ENCODE data around the gene SIT1. TPM values are rescaled to one million over a fixed set of nuclear protein-coding genes. Genes with fewer than 3 reads are reported as not detected.

SIT1 gene
- total and polyA plus RNA-seq, 2 donors (not counting 3 experiments of a cell fraction or from before 2014, with no cell fraction given), result not detected

DNA sequence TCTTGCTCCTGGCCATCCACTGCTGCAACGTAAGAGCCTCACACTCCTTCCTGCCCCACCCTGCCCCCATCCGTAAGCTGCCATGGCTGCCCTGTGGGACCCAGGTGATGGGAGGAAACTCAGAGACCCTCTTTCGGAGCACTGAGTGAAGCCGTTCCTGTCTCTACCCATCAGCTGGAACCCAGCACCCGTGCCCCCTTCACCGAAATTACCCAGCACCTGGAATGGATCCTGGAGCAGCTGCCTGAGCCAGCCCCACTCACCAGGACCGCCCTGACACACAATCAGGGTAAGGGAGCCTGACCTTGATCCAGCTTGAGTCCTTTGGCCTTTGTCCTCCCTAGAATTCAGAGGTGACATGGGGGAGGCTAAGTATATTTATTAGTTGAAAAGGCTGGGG is 42.5 kb downstream of the SIT1 start:
- Histone ChIP-seq H3K4me3 (replicated peaks in 1 of 3; ENCODE audit: insufficient read depth in 1 of 3, low read depth in 1 of 3, low read length in 3 of 3) (no peak overlapping the region), H3K27me3 (ENCODE audit: control insufficient read depth in 2 of 2, insufficient read depth in 2 of 2, low read length in 2 of 2) (peaks cover 2 to 4% of the 10 kb centered on the region in 2 experiments), H3K9me3 (replicated peaks; ENCODE audit: control insufficient read depth, insufficient read depth, low read length) (no peaks in the 10 kb centered on the region), H4K20me1 (replicated peaks; ENCODE audit: control insufficient read depth, extremely low read depth, insufficient read depth, low read length) (no peaks in the 10 kb centered on the region), H3K9ac (replicated peaks; ENCODE audit: extremely low read depth, insufficient read depth, low read length) (no peak overlapping the region), H2AFZ (ENCODE audit: low read depth, low read length) (no peak overlapping the region), H3K4me1 (ENCODE audit: control insufficient read depth, extremely low read depth, insufficient read depth, low read length) (peaks cover 16% of the 10 kb centered on the region), H3K79me2 (ENCODE audit: control insufficient read depth, insufficient read depth, low read length) (no peaks in the 10 kb centered on the region), H3K27ac (ENCODE audit: insufficient read depth, low read depth, low read length) (no peak overlapping the region), H3K36me3 (ENCODE audit: control insufficient read depth in 2 of 2, extremely low read depth in 1 of 2, insufficient read depth in 2 of 2, low read length in 2 of 2) (peaks cover 3 to 14% of the 10 kb centered on the region in 2 experiments), H3K9me1 (replicated peaks; ENCODE audit: control insufficient read depth, extremely low read depth, insufficient read depth, low read length) (no peaks in the 10 kb centered on the region), H3K4me2 (ENCODE audit: insufficient read depth, low read length) (no peak overlapping the region)
- dilution Hi-C loops (cut with MboI; ENCODE audit: extremely low pct_ligation_motif_present, low sequenced_read_pairs), result no loop called here
- FAIRE-seq (no peak), DNase-seq (ENCODE audit: low read depth, low spot score) (no peak)
- CTCF ChIA-PET, result interaction anchor here (0.9 kb wide), 1 partner anchor 8 kb away, joined by 4 read pairs; no protein-coding TSS in a partner anchor
- intact Hi-C loops (cut with micrococcal nuclease), result no loop called here
- BruUV-seq (replicated peaks), result no TSS peak
- POLR2A ChIA-PET, result no interaction called here
- TF ChIP-seq, protein P1, sequence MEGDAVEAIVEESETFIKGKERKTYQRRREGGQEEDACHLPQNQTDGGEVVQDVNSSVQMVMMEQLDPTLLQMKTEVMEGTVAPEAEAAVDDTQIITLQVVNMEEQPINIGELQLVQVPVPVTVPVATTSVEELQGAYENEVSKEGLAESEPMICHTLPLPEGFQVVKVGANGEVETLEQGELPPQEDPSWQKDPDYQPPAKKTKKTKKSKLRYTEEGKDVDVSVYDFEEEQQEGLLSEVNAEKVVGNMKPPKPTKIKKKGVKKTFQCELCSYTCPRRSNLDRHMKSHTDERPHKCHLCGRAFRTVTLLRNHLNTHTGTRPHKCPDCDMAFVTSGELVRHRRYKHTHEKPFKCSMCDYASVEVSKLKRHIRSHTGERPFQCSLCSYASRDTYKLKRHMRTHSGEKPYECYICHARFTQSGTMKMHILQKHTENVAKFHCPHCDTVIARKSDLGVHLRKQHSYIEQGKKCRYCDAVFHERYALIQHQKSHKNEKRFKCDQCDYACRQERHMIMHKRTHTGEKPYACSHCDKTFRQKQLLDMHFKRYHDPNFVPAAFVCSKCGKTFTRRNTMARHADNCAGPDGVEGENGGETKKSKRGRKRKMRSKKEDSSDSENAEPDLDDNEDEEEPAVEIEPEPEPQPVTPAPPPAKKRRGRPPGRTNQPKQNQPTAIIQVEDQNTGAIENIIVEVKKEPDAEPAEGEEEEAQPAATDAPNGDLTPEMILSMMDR (IDR thresholded peaks at IDR 0.05; ENCODE audit: extremely low read depth in 1 of 2, insufficient read depth in 1 of 2, low read depth in 1 of 2, low read length in 2 of 2), result no peak
- TF ChIP-seq JUN (IDR thresholded peaks at IDR 0.05; ENCODE audit: borderline replicate concordance, insufficient read depth, insufficient read length, low read depth), result no peak
- no peak for TF ChIP-seq MYC (IDR thresholded peaks at IDR 0.05; ENCODE audit: low read depth, low read length)
- no peak for TF ChIP-seq EZH2 (IDR thresholded peaks at IDR 0.05; ENCODE audit: borderline replicate concordance, low read depth, low read length, severe bottlenecking)

DNA sequence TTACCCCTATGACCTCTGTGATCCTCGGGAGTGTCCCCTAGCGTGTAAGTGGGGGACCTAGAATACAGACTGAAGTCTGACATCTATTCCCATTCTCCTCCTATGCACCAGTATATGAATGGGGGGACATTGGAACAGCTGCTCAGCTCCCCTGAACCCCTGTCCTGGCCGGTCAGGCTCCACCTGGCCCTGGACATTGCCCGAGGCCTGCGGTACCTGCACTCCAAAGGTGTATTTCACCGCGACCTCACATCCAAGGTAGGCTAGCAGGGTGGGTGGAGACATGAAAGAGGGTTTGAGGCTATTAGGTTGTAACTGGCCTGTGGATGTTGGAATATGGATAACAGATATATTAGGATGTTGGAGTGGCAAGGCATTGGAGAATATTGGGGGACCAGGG is 44.0 kb downstream of the SIT1 start:
- H3K79me2 ChIP-seq (ENCODE audit: control insufficient read depth, insufficient read depth, low read length), result no peaks in the 10 kb centered on the region
- BruUV-seq (replicated peaks), result no TSS peak
- H3K4me3 ChIP-seq (replicated peaks in 1 of 3; ENCODE audit: insufficient read depth in 1 of 3, low read depth in 1 of 3, low read length in 3 of 3), result no peak overlapping the region
- TF ChIP-seq JUN (IDR thresholded peaks at IDR 0.05; ENCODE audit: borderline replicate concordance, insufficient read depth, insufficient read length, low read depth) (no peak), POLR2AphosphoS5 (IDR thresholded peaks at IDR 0.05; ENCODE audit: insufficient read depth, low read depth, low read length) (no peak), EZH2 (IDR thresholded peaks at IDR 0.05; ENCODE audit: borderline replicate concordance, low read depth, low read length, severe bottlenecking) (no peak), POLR2A (IDR thresholded peaks at IDR 0.05; ENCODE audit: low read depth, low read length) (no peak), FOS (IDR thresholded peaks at IDR 0.05; ENCODE audit: borderline replicate concordance, insufficient read depth, low read length) (no peak), MYC (IDR thresholded peaks at IDR 0.05; ENCODE audit: low read depth, low read length) (no peak), GATA2 (IDR thresholded peaks at IDR 0.05; ENCODE audit: insufficient read depth, insufficient read length, low read depth, low read length) (no peak)
- TF ChIP-seq, protein P1 (IDR thresholded peaks at IDR 0.05; ENCODE audit: extremely low read depth in 1 of 2, insufficient read depth in 1 of 2, low read depth in 1 of 2, low read length in 2 of 2), result no peak
- TF ChIP-seq, protein P2, sequence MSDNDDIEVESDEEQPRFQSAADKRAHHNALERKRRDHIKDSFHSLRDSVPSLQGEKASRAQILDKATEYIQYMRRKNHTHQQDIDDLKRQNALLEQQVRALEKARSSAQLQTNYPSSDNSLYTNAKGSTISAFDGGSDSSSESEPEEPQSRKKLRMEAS (IDR thresholded peaks at IDR 0.05; ENCODE audit: insufficient read depth, insufficient read length), result no peak
- peaks cover 16% of the 10 kb centered on the region for H3K4me1 ChIP-seq (ENCODE audit: control insufficient read depth, extremely low read depth, insufficient read depth, low read length)
- H3K9ac ChIP-seq (replicated peaks; ENCODE audit: extremely low read depth, insufficient read depth, low read length), result no peak overlapping the region
- ChIA-PET POLR2A (no interaction called here), CTCF (no interaction called here)
- no peaks in the 10 kb centered on the region for H4K20me1 ChIP-seq (replicated peaks; ENCODE audit: control insufficient read depth, extremely low read depth, insufficient read depth, low read length)
- H3K9me1 ChIP-seq (replicated peaks; ENCODE audit: control insufficient read depth, extremely low read depth, insufficient read depth, low read length), result no peaks in the 10 kb centered on the region
- no peak overlapping the region for H2AFZ ChIP-seq (ENCODE audit: low read depth, low read length)
- H3K9me3 ChIP-seq (replicated peaks; ENCODE audit: control insufficient read depth, insufficient read depth, low read length), result no peaks in the 10 kb centered on the region
- H3K4me2 ChIP-seq (ENCODE audit: insufficient read depth, low read length), result no peak overlapping the region
- no peak for DNase-seq (ENCODE audit: low read depth, low spot score)
- peaks cover 3 to 14% of the 10 kb centered on the region in 2 experiments for H3K36me3 ChIP-seq (ENCODE audit: control insufficient read depth in 2 of 2, extremely low read depth in 1 of 2, insufficient read depth in 2 of 2, low read length in 2 of 2)
- H3K27ac ChIP-seq (ENCODE audit: insufficient read depth, low read depth, low read length), result no peak overlapping the region
- dilution Hi-C loops (cut with MboI; ENCODE audit: extremely low pct_ligation_motif_present, low sequenced_read_pairs) (no loop called here), intact Hi-C loops (cut with micrococcal nuclease) (no loop called here)
- H3K27me3 ChIP-seq (ENCODE audit: control insufficient read depth in 2 of 2, insufficient read depth in 2 of 2, low read length in 2 of 2), result no peaks in the 10 kb centered on the region
- no peak for FAIRE-seq

All from endothelial cell of umbilical vein (primary cell).